GM23338 (cell line): ENCODE data around the gene ZFYVE28.

Source experiments
- CTCF ChIP-seq, 2 experiments: fragments of 200-600 bp in 1 of 2; sonication (generic) in 1 of 2; conservative IDR thresholded peaks; 2 replicates each; pipeline versions ENCODE4 v1.5.1 to v1.6.1; 2016 to 2017; ENCODE audit warnings: antibody characterized with exemption in 2 of 2, low read depth in 2 of 2, mild to moderate bottlenecking in 2 of 2, moderate library complexity in 1 of 2
- EZH2phosphoT487 ChIP-seq: fragments of 200-600 bp; sonication (generic); IDR thresholded peaks from one replicate; pipeline ENCODE4 v1.8.1; 2018; ENCODE audit warnings: antibody characterized with exemption; ENCODE audit not compliant: unreplicated experiment
- JUNB ChIP-seq: IDR thresholded peaks from one replicate; pipeline ENCODE4 v1.6.1; 2016; ENCODE audit warnings: antibody characterized with exemption; ENCODE audit not compliant: unreplicated experiment
- POLR2AphosphoS5 ChIP-seq: IDR thresholded peaks from 2 replicates; pipeline ENCODE4 v1.6.1; 2016; ENCODE audit warnings: antibody characterized with exemption, low read depth

- no peak for TF ChIP-seq JUNB
- no peak for TF ChIP-seq CTCF (conservative IDR thresholded peaks at IDR 0.05; ENCODE audit: low read depth in 2 of 2)
- no peak for TF ChIP-seq POLR2AphosphoS5
- no peak for TF ChIP-seq EZH2phosphoT487
Measured at GRCh38 chr4:2357821-2358745, 60.4 kb downstream of the ZFYVE28 start.
